Spleen (tissue), 11 donors: Measurements from ENCODE around the gene SSBP4. TPM values are rescaled to one million over a fixed set of nuclear protein-coding genes. Genes with fewer than 3 reads are reported as not detected.

ENCODE experiments used
- DNase-seq: peaks from one replicate; pipeline ENCODE4 v3.0.0-alpha.2; 2020
- H3K27ac ChIP-seq, 8 donors: fragments of 200-600 bp; sonication (generic) in 7 of 8; 1 replicate in 4 of 8; 2 replicates in 4 of 8; pipeline versions ENCODE4 v1.5.0 to v1.8.0; 2016 to 2021; ENCODE audit warnings: inconsistent platforms in 4 of 8, mild to moderate bottlenecking in 4 of 8, moderate library complexity in 1 of 8
- H3K27me3 ChIP-seq, 7 donors: fragments of 200-600 bp; sonication (generic) in 6 of 7; replicated peaks in 1 of 7; 1 replicate in 4 of 7; 2 replicates in 3 of 7; pipeline versions ENCODE4 v1.5.0 to v1.8.0; 2016 to 2021; ENCODE audit warnings: inconsistent platforms in 3 of 7, mild to moderate bottlenecking in 1 of 7
- H3K36me3 ChIP-seq, 6 donors: fragments of 200-600 bp; sonication (generic) in 5 of 6; 1 replicate in 4 of 6; 2 replicates in 2 of 6; pipeline versions ENCODE4 v1.5.0 to v1.8.0; 2016 to 2021; ENCODE audit warnings: inconsistent platforms in 2 of 6
- H3K4me1 ChIP-seq, 6 donors: fragments of 200-600 bp; sonication (generic) in 5 of 6; 1 replicate in 3 of 6; 2 replicates in 3 of 6; pipeline versions ENCODE4 v1.5.0 to v1.8.0; 2016 to 2021; ENCODE audit warnings: inconsistent platforms in 3 of 6
- H3K4me3 ChIP-seq, 8 donors: fragments of 200-600 bp; sonication (generic) in 7 of 8; 1 replicate in 4 of 8; 2 replicates in 4 of 8; pipeline versions ENCODE4 v1.5.0 to v1.8.0; 2016 to 2021; ENCODE audit warnings: inconsistent platforms in 4 of 8, mild to moderate bottlenecking in 4 of 8, moderate library complexity in 2 of 8
- H3K9me3 ChIP-seq, 8 donors: fragments of 200-600 bp; sonication (generic) in 7 of 8; 1 replicate in 4 of 8; 2 replicates in 4 of 8; pipeline versions ENCODE4 v1.5.0 to v1.8.0; 2016 to 2021; ENCODE audit warnings: inconsistent platforms in 4 of 8
- CTCF ChIP-seq, 11 experiments: fragments of 200-600 bp in 7 of 11; fragments of 450-650 bp in 4 of 11; sonication (generic) in 4 of 11; IDR thresholded peaks in 8 of 11; conservative IDR thresholded peaks in 3 of 11; 1 replicate in 7 of 11; 2 replicates in 4 of 11; pipeline versions ENCODE4 v1.4.0 to v1.8.0; 2016 to 2021; ENCODE audit warnings: antibody characterized with exemption in 11 of 11, inconsistent platforms in 4 of 11, mild to moderate bottlenecking in 1 of 11
- POLR2A ChIP-seq, 3 donors: fragments of 450-650 bp; IDR thresholded peaks; one replicate each; pipeline ENCODE4 v1.5.1; 2017; ENCODE audit warnings: antibody characterized with exemption in 3 of 3, mild to moderate bottlenecking in 1 of 3
- POLR2AphosphoS5 ChIP-seq, 3 donors: sonication (generic); formaldehyde crosslinking; IDR thresholded peaks; one replicate each; pipeline ENCODE4 v1.5.1; 2017; ENCODE audit warnings: antibody characterized with exemption in 3 of 3
- WGBS, 5 donors: extraction: QIAGEN DNeasy Blood & Tissue Kit in 3 of 5; methylation state at CpG; one replicate each; pipeline versions ENCODE4 v1.1.5 to v1.1.7; 2013 to 2018; 5-methylcytosine and 5-hydroxymethylcytosine counted together
- intact Hi-C: fragments of 100-400 bp; cut with DNase I; formaldehyde crosslinking; loops from one replicate; pipeline ENCODE4 v1.15.0; 2023; ENCODE audit warnings: low total_unique reads
- polyA plus RNA-seq, 3 donors: library from polyadenylated mRNA; stranded (reverse); fragments of 200-250 nt; gene quantifications; one replicate each; pipeline ENCODE4 v1.2.1, GENCODE V29; 2013
- total RNA-seq, 7 donors: library from RNA; depleted of rRNA in 3 of 7; stranded (reverse); fragments of >200 nt in 3 of 7; fragmentation: NEBNext Ultra II Directional in 4 of 7; extraction: Animal tissue kit (Norgen Biotek cat#: 25700) in 4 of 7; gene quantifications; one replicate each; pipeline versions ENCODE4 v1.1.0 to v1.2.1, GENCODE V29; 2016 to 2021
- donor health status: healthy with polysubstance abuse.
- donor health status: DM: no; HTN: no; CAD: no; lungs with moderate emphysema.
- donor health status: DM: no; HTN: no; CAD: no.
- donor health status: Bipolar disorder and iron deficiency.
- donor health status: healthy.
- donor health status: DM: no; HTN: no; CAD: no.
- donor health status: DM: yes; HTN: yes; CAD: no.

Gene SSBP4
- total and polyA plus RNA-seq, 10 donors, result 56.3 to 143 (median 88.6) TPM

GRCh38 chr19:18384775-18385174 lies 34.4 kb upstream of the SSBP4 start:
- Histone ChIP-seq H3K4me3 (no peak overlapping the region), H3K9me3 (peaks cover 0 to 3% (median 0%) of the 10 kb centered on the region in 8 donors), H3K27ac (peak overlapping the region in 1 of 8 donors; percentile 83), H3K4me1 (peaks cover 22 to 81% (median 50%) of the 10 kb centered on the region in 6 donors), H3K36me3 (peaks cover 0 to 6% (median 0%) of the 10 kb centered on the region in 6 donors), H3K27me3 (peaks cover 0 to 54% (median 0%) of the 10 kb centered on the region in 7 donors)
- intact Hi-C loops, result no loop called here
- DNase-seq, result no peak
- TF ChIP-seq POLR2AphosphoS5 (IDR thresholded peaks at IDR 0.05) (no peak), POLR2A (IDR thresholded peaks at IDR 0.05) (no peak), CTCF (IDR thresholded peaks at IDR 0.05 in 8 of 11, conservative IDR thresholded peaks at IDR 0.05 in 3 of 11) (no peak)
- WGBS, 5 donors, result 87 to 95% (median 89%) methylated on average over 7 of the region's 7 CpGs

- H3K9me3 ChIP-seq, result peaks cover 0 to 5% (median 0%) of the 10 kb centered on the region in 8 donors
- peak overlapping the region in 5 of 8 donors; percentile 9 to 83 (median 77) for H3K27ac ChIP-seq
- TF ChIP-seq CTCF (IDR thresholded peaks at IDR 0.05 in 8 of 11, conservative IDR thresholded peaks at IDR 0.05 in 3 of 11) (no peak), POLR2A (IDR thresholded peaks at IDR 0.05) (no peak), POLR2AphosphoS5 (IDR thresholded peaks at IDR 0.05) (no peak)
- DNase-seq, result no peak
- 90 to 98% (median 96%) methylated on average over 3 of the region's 3 CpGs for WGBS, 5 donors
- H3K36me3 ChIP-seq, result peaks cover 0 to 11% (median 0%) of the 10 kb centered on the region in 6 donors
- intact Hi-C loops, result no loop called here
- peaks cover 0 to 54% (median 0%) of the 10 kb centered on the region in 7 donors for H3K27me3 ChIP-seq
- no peak overlapping the region for H3K4me3 ChIP-seq
- peaks cover 22 to 81% (median 45%) of the 10 kb centered on the region in 6 donors for H3K4me1 ChIP-seq
Observed at GRCh38 chr19:18385359-18385674, 33.9 kb upstream of the SSBP4 start.

- Histone ChIP-seq H3K36me3 (peaks cover 0 to 17% (median 4%) of the 10 kb centered on the region in 6 donors), H3K4me3 (peak within 1 kb of the TSS in 3 of 8 donors; percentile 13 to 67 (median 44)), H3K27ac (peak within 1 kb of the TSS in 6 of 8 donors; percentile 9 to 83 (median 77)), H3K27me3 (peaks cover 0 to 54% (median 0%) of the 10 kb centered on the region in 7 donors), H3K9me3 (peaks cover 0 to 5% (median 0%) of the 10 kb centered on the region in 8 donors), H3K4me1 (peaks cover 22 to 81% (median 39%) of the 10 kb centered on the region in 6 donors)
- 35 to 50% (median 40%) methylated on average over 24 to 33 of the region's 33 CpGs for WGBS, 5 donors
- peak; percentile 76 for DNase-seq
- intact Hi-C loops, result no loop called here
- TF ChIP-seq POLR2AphosphoS5 (IDR thresholded peaks at IDR 0.05) (peak; percentile 78 to 87 (median 79)), CTCF (IDR thresholded peaks at IDR 0.05 in 8 of 11, conservative IDR thresholded peaks at IDR 0.05 in 3 of 11) (peak in 9 of 11 experiments; percentile 29 to 72 (median 52)), POLR2A (IDR thresholded peaks at IDR 0.05) (no peak)
Observed at GRCh38 chr19:18385675-18386542, 33.3 kb upstream of the SSBP4 start, which contains the start of gene GDF15. GDF15 (plus strand) TSS chr19:18386158; CDS start chr19:18386190, 32 bp downstream.
